OCI-LY7 (cell line): Measurements from ENCODE around the gene MMP24OS. TPM values are rescaled to one million over a fixed set of nuclear protein-coding genes. Genes with fewer than 3 reads are reported as not detected.

Experiments
- BruUV-seq: library from RNA; stranded (reverse); fragments of 400-500 nt; replicated peaks from 2 replicates; lab custom pipeline; 2021; lab: Mats Ljungman, UMichigan
- CTCF ChIA-PET: fragments of 300-600 bp; sonication (Branson Sonifier 250); formaldehyde crosslinking; loops from one replicate; lab custom pipeline; 2022; ENCODE audit warnings: antibody characterized with exemption; ENCODE audit not compliant: unreplicated experiment; lab: Charles Lee
- POLR2A ChIA-PET: fragments of 300-600 bp; sonication (Branson Sonifier 250); formaldehyde crosslinking; loops from one replicate; lab custom pipeline; 2022; ENCODE audit warnings: antibody characterized with exemption; lab: Charles Lee
- DNase-seq: peaks from one replicate; pipeline ENCODE4 v3.0.0-alpha.2; 2015; ENCODE audit warnings: low spot score
- H2AFZ ChIP-seq: fragments of 200-600 bp; sonication (generic), shearing (Covaris generic); 2 replicates; pipeline ENCODE4 v1.6.1; 2014; ENCODE audit warnings: mild to moderate bottlenecking, antibody characterized with exemption, low read length, moderate library complexity
- H3K27ac ChIP-seq: fragments of 200-600 bp; sonication (generic); 2 replicates; pipeline ENCODE4 v1.5.1; 2014; ENCODE audit warnings: mixed run types, low read depth, mild to moderate bottlenecking, moderate library complexity, low read length, inconsistent platforms; ENCODE audit not compliant: poor library complexity, severe bottlenecking
- H3K36me3 ChIP-seq: fragments of 200-600 bp; sonication (generic); 2 replicates; pipeline ENCODE4 v1.6.1; 2014; ENCODE audit warnings: mild to moderate bottlenecking, antibody characterized with exemption, low read length, moderate library complexity, mixed read lengths; ENCODE audit not compliant: insufficient read depth
- H3K4me1 ChIP-seq: fragments of 200-600 bp; sonication (generic); 2 replicates; pipeline ENCODE4 v1.5.1; 2014; ENCODE audit warnings: mild to moderate bottlenecking, low read length; ENCODE audit not compliant: insufficient read depth, poor library complexity, severe bottlenecking
- H3K4me2 ChIP-seq: fragments of 200-600 bp; sonication (generic); 2 replicates; pipeline ENCODE4 v1.6.1; 2014; ENCODE audit warnings: mild to moderate bottlenecking, low read length
- H3K4me3 ChIP-seq: fragments of 200-600 bp; sonication (generic); 2 replicates; pipeline ENCODE4 v1.5.1; 2014; ENCODE audit warnings: mild to moderate bottlenecking, low read depth, low read length; ENCODE audit not compliant: poor library complexity, severe bottlenecking
- H3K79me2 ChIP-seq: fragments of 200-600 bp; sonication (generic); 2 replicates; pipeline ENCODE4 v1.6.1; 2016; ENCODE audit warnings: low read depth, mild to moderate bottlenecking, low read length, moderate library complexity, mixed read lengths; ENCODE audit not compliant: insufficient read depth
- H3K9me2 ChIP-seq: fragments of 200-600 bp; sonication (generic); 2 replicates; pipeline ENCODE4 v1.6.1; 2016; ENCODE audit warnings: mild to moderate bottlenecking, low read length, mixed read lengths; ENCODE audit not compliant: insufficient read depth
- H3K9me3 ChIP-seq: fragments of 200-600 bp; sonication (generic); 2 replicates; pipeline ENCODE4 v1.6.1; 2014; ENCODE audit warnings: mild to moderate bottlenecking, mixed run types, low read length, mixed read lengths
- H4K20me1 ChIP-seq: fragments of 200-600 bp; sonication (generic); 2 replicates; pipeline ENCODE4 v1.6.1; 2014; ENCODE audit warnings: mild to moderate bottlenecking, antibody characterized with exemption, low read length, moderate library complexity, mixed read lengths; ENCODE audit not compliant: insufficient read depth
- CTCF ChIP-seq: fragments of 200-600 bp; sonication (generic); conservative IDR thresholded peaks from 2 replicates; pipeline ENCODE4 v1.5.1; 2014; ENCODE audit warnings: mild to moderate bottlenecking, antibody characterized with exemption, low read length, moderate library complexity, mixed read lengths
- EZH2phosphoT487 ChIP-seq: fragments of 200-600 bp; sonication (generic); IDR thresholded peaks from 2 replicates; pipeline ENCODE4 v1.6.1; 2018; ENCODE audit warnings: low read depth, borderline replicate concordance, mild to moderate bottlenecking, mixed run types, antibody characterized with exemption, low read length, moderate library complexity, mixed read lengths
- intact Hi-C: fragments of 100-400 bp; cut with micrococcal nuclease; formaldehyde crosslinking; loops from one replicate; pipeline ENCODE4 v1.10.0; 2022; ENCODE audit not compliant: unreplicated experiment
- total RNA-seq, 2 experiments: library from RNA; depleted of rRNA in 1 of 2; stranded (reverse); fragments of >200 nt in 1 of 2; shearing (Covaris generic) in 1 of 2; gene quantifications; 2 replicates each; pipeline ENCODE4 v1.2.3, GENCODE V29; 2014 to 2022

The MMP24OS gene
- total RNA-seq, 2 experiments from 2014 or later, result 14.8 to 44.6 TPM

GRCh38 chr20:35274172-35275092 is 3.5 kb downstream of the MMP24OS start:
- BruUV-seq, result no TSS peak
- Histone ChIP-seq H3K79me2 (peaks cover 9% of the 10 kb centered on the region; the same call in 1 of the 2 replicates), H3K4me3 (no peak overlapping the region), H2AFZ (no peak overlapping the region), H3K4me1 (peaks cover 16% of the 10 kb centered on the region), H4K20me1 (no peaks in the 10 kb centered on the region), H3K27ac (no peak overlapping the region), H3K9me2 (no peaks in the 10 kb centered on the region), H3K9me3 (no peaks in the 10 kb centered on the region), H3K36me3 (peaks cover 26% of the 10 kb centered on the region), H3K4me2 (no peak overlapping the region)
- CTCF ChIA-PET, result no interaction called here
- intact Hi-C loops, result loop anchor here (10.0 kb wide), 1 partner anchor 400 kb away; the partner anchor contains the start of genes ACSS2 and GGT7
- POLR2A ChIA-PET, result no interaction called here
- TF ChIP-seq CTCF (no peak), EZH2phosphoT487 (no peak)
- no peak for DNase-seq

GRCh38 chr20:35273449-35274171 is 4.3 kb downstream of the MMP24OS start:
- DNase-seq, result peak; percentile 28
- peaks cover 18% of the 10 kb centered on the region for H3K36me3 ChIP-seq
- H3K9me2 ChIP-seq, result no peaks in the 10 kb centered on the region
- H2AFZ ChIP-seq, result no peak overlapping the region
- no peak overlapping the region for H3K27ac ChIP-seq
- ChIA-PET POLR2A (no interaction called here), CTCF (no interaction called here)
- intact Hi-C loops, result loop anchor here (10.0 kb wide), 1 partner anchor 399 kb away; the partner anchor contains the start of genes ACSS2 and GGT7
- TF ChIP-seq EZH2phosphoT487 (no peak), CTCF (no peak)
- H3K4me2 ChIP-seq, result no peak overlapping the region
- peaks cover 14% of the 10 kb centered on the region for H3K4me1 ChIP-seq
- peaks cover 9% of the 10 kb centered on the region; the same call in 1 of the 2 replicates for H3K79me2 ChIP-seq
- no peak overlapping the region for H3K4me3 ChIP-seq
- BruUV-seq, result no TSS peak
- no peaks in the 10 kb centered on the region for H3K9me3 ChIP-seq
- no peaks in the 10 kb centered on the region for H4K20me1 ChIP-seq
